ENCODE data around the gene GAPVD1. TPM values are rescaled to one million over a fixed set of nuclear protein-coding genes. Genes with fewer than 3 reads are reported as not detected.

Gene GAPVD1
- total and polyA plus RNA-seq, 2 of the 8 experiments (the other 6 are each of a cell fraction or from before 2014, with no cell fraction given), result 5.5 to 40.5 TPM

GRCh38 chr9:125227761-125228160 lies 33.9 kb upstream of the GAPVD1 start:
- no peak overlapping the region for H2BK5ac ChIP-seq (ENCODE audit: low read depth, low read length)
- no peaks in the 10 kb centered on the region for H3K27me3 ChIP-seq (replicated peaks in 1 of 4; ENCODE audit: control insufficient read depth in 3 of 4, extremely low read depth in 1 of 4, insufficient read depth in 3 of 4, low read length in 3 of 4)
- H3K23me2 ChIP-seq (ENCODE audit: low read depth, low read length), result no peaks in the 10 kb centered on the region; the same call in 1 of the 2 replicates
- no peaks in the 10 kb centered on the region for H3K79me1 ChIP-seq (ENCODE audit: low read depth, low read length)
- no peak overlapping the region for H3K23ac ChIP-seq (ENCODE audit: insufficient read length)
- H2AK5ac ChIP-seq (ENCODE audit: low read depth, low read length), result no peak overlapping the region
- H2AFZ ChIP-seq (ENCODE audit: low read length), result no peak overlapping the region
- no peaks in the 10 kb centered on the region for H4K20me1 ChIP-seq (replicated peaks in 1 of 2; ENCODE audit: control insufficient read depth in 1 of 2, insufficient read depth in 2 of 2, low read length in 2 of 2)
- H3K4me1 ChIP-seq (replicated peaks in 1 of 4; ENCODE audit: control insufficient read depth in 3 of 4, insufficient read depth in 4 of 4, low read length in 3 of 4), result no peaks in the 10 kb centered on the region
- H4K8ac ChIP-seq (ENCODE audit: extremely low read depth, insufficient read depth, low read length), result no peak overlapping the region
- H4K5ac ChIP-seq (ENCODE audit: insufficient read length, low read depth, low read length), result no peak overlapping the region
- peaks cover 0 to 2% (median 0%) of the 10 kb centered on the region in 4 experiments; a peak in 1 of 8 replicates for H3K36me3 ChIP-seq (ENCODE audit: control insufficient read depth in 2 of 4, insufficient read depth in 4 of 4, low read length in 3 of 4)
- no peak for FAIRE-seq
- WGBS, 2 experiments (ENCODE audit: extremely low coverage in 1 of 2, insufficient coverage in 1 of 2, insufficient read length in 1 of 2, insufficient replicate concordance in 2 of 2, low coverage in 1 of 2, low lambda C conversion rate in 2 of 2, missing lambda C conversion rate in 1 of 2), result 91% methylated on average over 6 of the region's 6 CpGs; no CpG with 5 or more reads in 1 of the 2 experiments
- H3K27ac ChIP-seq (ENCODE audit: low read depth, low read length), result no peak overlapping the region
- no peak overlapping the region for H2BK120ac ChIP-seq (replicated peaks; ENCODE audit: low read depth, low read length)
- no peak overlapping the region for H2BK15ac ChIP-seq (ENCODE audit: low read length)
- no peak overlapping the region for H3K9ac ChIP-seq (replicated peaks in 1 of 4; ENCODE audit: extremely low read depth in 1 of 4, low read depth in 3 of 4, low read length in 3 of 4)
- H3K56ac ChIP-seq (replicated peaks; ENCODE audit: insufficient read length, low read depth, low read length), result no peak overlapping the region
- CTCF ChIA-PET (ENCODE audit: partially characterized antibody), result interaction anchor here (1.2 to 1.3 kb wide), 2 partner anchors 33 to 331 kb away, joined by 3 read pairs; no protein-coding TSS in a partner anchor
- H3K4ac ChIP-seq (replicated peaks; ENCODE audit: insufficient read length, low read depth, low read length), result no peak overlapping the region
- TF ChIP-seq KDM1A (IDR thresholded peaks at IDR 0.05; ENCODE audit: borderline replicate concordance, low read length) (no peak), SRF (IDR thresholded peaks at IDR 0.05; ENCODE audit: low read depth, low read length) (no peak), FOSL1 (IDR thresholded peaks at IDR 0.05; ENCODE audit: insufficient read depth, low read depth, low read length) (no peak), BCL11A (IDR thresholded peaks at IDR 0.05; ENCODE audit: low read depth in 2 of 2, low read length in 2 of 2) (no peak), POLR2A (IDR thresholded peaks at IDR 0.05; ENCODE audit: control extremely low read depth in 1 of 2, low read depth in 2 of 2, low read length in 2 of 2) (no peak), TAF1 (IDR thresholded peaks at IDR 0.05; ENCODE audit: low read depth, low read length) (no peak), PHF8 (conservative IDR thresholded peaks at IDR 0.05; ENCODE audit: low read depth, low read length) (no peak), JUND (IDR thresholded peaks at IDR 0.05; ENCODE audit: low read length) (no peak), CTCF (IDR thresholded peaks at IDR 0.05; ENCODE audit: control extremely low read depth in 1 of 3, insufficient read depth in 1 of 3, low read depth in 1 of 3, low read length in 3 of 3) (no peak), CBX8 (IDR thresholded peaks at IDR 0.05; ENCODE audit: borderline replicate concordance, low read depth, low read length) (no peak)
- H3K4me3 ChIP-seq (ENCODE audit: extremely low read depth in 1 of 4, insufficient read depth in 2 of 4, low read depth in 3 of 4, low read length in 4 of 4), result no peak overlapping the region
- no peak overlapping the region for H3K4me2 ChIP-seq (ENCODE audit: insufficient read depth in 1 of 2, low read depth in 2 of 2, low read length in 2 of 2)
- no peaks in the 10 kb centered on the region for H3K9me3 ChIP-seq (ENCODE audit: insufficient read depth in 2 of 2, low read depth in 1 of 2, low read length in 1 of 2)
- H3K18ac ChIP-seq (ENCODE audit: extremely low read depth, low read length), result no peak overlapping the region
- no peak for DNase-seq (ENCODE audit: low read depth in 1 of 2, low spot score in 2 of 2)
- H3K79me2 ChIP-seq (ENCODE audit: control insufficient read depth in 1 of 2, insufficient read depth in 2 of 2, low read length in 2 of 2), result no peaks in the 10 kb centered on the region
- no peak overlapping the region for H2BK20ac ChIP-seq (ENCODE audit: low read length)
- POLR2A ChIA-PET (ENCODE audit: partially characterized antibody), result interaction anchor here (1.5 to 2.6 kb wide), 3 partner anchors 9 to 16 kb away, joined by 4 to 8 read pairs (median 8); partner anchors contain the start of gene HSPA5
- H3K14ac ChIP-seq (ENCODE audit: insufficient read length), result no peak overlapping the region
- H2BK12ac ChIP-seq (ENCODE audit: low read depth, low read length), result no peak overlapping the region
- H4K91ac ChIP-seq (replicated peaks; ENCODE audit: insufficient read length, low read length), result no peak overlapping the region
